WTC11 (cell line): ENCODE measurements around the gene SYCN.

Experiments
- EMX1 ChIP-seq: fragments of 250-450 bp; sonication (Bioruptor Pico); IDR thresholded peaks from 2 replicates; pipeline ENCODE4 v1.8.0; 2021; ENCODE audit warnings: mild to moderate bottlenecking
- IRF2 ChIP-seq: sonication (generic); formaldehyde crosslinking; IDR thresholded peaks from 2 replicates; pipeline ENCODE4 v1.8.0; 2022; ENCODE audit warnings: low read depth, missing genetic modification reagents, borderline replicate concordance
- TEAD4 ChIP-seq: sonication (generic); formaldehyde crosslinking; IDR thresholded peaks from 2 replicates; pipeline ENCODE4 v1.8.0; 2022; ENCODE audit warnings: mild to moderate bottlenecking, missing genetic modification reagents
- ZNF423 ChIP-seq: fragments of 250-450 bp; sonication (Bioruptor Pico); IDR thresholded peaks from 2 replicates; pipeline ENCODE4 v2.1.2; 2022; ENCODE audit warnings: mild to moderate bottlenecking, moderate library complexity
- TF ChIP-seq, protein P1 (sequence below): sonication (generic); formaldehyde crosslinking; IDR thresholded peaks from 2 replicates; pipeline ENCODE4 v1.8.0; 2022; ENCODE audit warnings: mild to moderate bottlenecking, missing genetic modification reagents
- TF ChIP-seq, protein P2 (sequence below): sonication (generic); formaldehyde crosslinking; IDR thresholded peaks from 2 replicates; pipeline ENCODE4 v1.8.1; 2023; ENCODE audit warnings: mild to moderate bottlenecking, missing genetic modification reagents
- TF ChIP-seq, protein P3 (sequence below): fragments of 200-600 bp; IDR thresholded peaks from 2 replicates; pipeline ENCODE4 v1.8.0; 2022; ENCODE audit warnings: antibody characterized with exemption
- TF ChIP-seq, protein P4 (sequence below): fragments of 250-450 bp; sonication (Bioruptor Pico); conservative IDR thresholded peaks from 2 replicates; pipeline ENCODE4 v1.9.0; 2021; ENCODE audit warnings: mild to moderate bottlenecking

DNA sequence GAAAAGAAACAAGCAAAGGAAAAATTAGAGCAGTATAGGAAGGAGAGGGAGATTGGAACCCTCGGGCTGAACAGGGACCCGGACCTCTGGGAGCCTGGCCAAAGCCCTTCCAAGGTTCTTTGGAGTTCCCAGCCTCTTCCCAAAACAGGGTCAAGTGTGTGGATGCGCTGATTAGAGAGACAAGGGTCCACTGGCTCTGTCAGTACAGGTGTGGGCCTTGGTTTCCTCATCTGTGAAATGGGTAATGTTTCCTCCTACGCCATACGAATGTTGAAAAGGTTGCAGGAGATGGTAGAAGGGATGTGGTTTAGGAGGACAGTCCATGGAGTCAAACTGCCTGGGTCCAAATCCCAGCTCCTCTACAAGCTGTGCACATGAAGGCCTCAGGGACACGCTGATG is 2.1 kb upstream of the SYCN start:
- TF ChIP-seq, protein P1, sequence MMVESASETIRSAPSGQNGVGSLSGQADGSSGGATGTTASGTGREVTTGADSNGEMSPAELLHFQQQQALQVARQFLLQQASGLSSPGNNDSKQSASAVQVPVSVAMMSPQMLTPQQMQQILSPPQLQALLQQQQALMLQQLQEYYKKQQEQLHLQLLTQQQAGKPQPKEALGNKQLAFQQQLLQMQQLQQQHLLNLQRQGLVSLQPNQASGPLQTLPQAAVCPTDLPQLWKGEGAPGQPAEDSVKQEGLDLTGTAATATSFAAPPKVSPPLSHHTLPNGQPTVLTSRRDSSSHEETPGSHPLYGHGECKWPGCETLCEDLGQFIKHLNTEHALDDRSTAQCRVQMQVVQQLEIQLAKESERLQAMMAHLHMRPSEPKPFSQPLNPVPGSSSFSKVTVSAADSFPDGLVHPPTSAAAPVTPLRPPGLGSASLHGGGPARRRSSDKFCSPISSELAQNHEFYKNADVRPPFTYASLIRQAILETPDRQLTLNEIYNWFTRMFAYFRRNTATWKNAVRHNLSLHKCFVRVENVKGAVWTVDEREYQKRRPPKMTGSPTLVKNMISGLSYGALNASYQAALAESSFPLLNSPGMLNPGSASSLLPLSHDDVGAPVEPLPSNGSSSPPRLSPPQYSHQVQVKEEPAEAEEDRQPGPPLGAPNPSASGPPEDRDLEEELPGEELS (CRISPR knock-in tag) = no peak
- TF ChIP-seq, protein P2, sequence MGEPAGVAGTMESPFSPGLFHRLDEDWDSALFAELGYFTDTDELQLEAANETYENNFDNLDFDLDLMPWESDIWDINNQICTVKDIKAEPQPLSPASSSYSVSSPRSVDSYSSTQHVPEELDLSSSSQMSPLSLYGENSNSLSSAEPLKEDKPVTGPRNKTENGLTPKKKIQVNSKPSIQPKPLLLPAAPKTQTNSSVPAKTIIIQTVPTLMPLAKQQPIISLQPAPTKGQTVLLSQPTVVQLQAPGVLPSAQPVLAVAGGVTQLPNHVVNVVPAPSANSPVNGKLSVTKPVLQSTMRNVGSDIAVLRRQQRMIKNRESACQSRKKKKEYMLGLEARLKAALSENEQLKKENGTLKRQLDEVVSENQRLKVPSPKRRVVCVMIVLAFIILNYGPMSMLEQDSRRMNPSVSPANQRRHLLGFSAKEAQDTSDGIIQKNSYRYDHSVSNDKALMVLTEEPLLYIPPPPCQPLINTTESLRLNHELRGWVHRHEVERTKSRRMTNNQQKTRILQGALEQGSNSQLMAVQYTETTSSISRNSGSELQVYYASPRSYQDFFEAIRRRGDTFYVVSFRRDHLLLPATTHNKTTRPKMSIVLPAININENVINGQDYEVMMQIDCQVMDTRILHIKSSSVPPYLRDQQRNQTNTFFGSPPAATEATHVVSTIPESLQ (CRISPR knock-in tag) = no peak
- TF ChIP-seq, protein P3, sequence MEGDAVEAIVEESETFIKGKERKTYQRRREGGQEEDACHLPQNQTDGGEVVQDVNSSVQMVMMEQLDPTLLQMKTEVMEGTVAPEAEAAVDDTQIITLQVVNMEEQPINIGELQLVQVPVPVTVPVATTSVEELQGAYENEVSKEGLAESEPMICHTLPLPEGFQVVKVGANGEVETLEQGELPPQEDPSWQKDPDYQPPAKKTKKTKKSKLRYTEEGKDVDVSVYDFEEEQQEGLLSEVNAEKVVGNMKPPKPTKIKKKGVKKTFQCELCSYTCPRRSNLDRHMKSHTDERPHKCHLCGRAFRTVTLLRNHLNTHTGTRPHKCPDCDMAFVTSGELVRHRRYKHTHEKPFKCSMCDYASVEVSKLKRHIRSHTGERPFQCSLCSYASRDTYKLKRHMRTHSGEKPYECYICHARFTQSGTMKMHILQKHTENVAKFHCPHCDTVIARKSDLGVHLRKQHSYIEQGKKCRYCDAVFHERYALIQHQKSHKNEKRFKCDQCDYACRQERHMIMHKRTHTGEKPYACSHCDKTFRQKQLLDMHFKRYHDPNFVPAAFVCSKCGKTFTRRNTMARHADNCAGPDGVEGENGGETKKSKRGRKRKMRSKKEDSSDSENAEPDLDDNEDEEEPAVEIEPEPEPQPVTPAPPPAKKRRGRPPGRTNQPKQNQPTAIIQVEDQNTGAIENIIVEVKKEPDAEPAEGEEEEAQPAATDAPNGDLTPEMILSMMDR = no peak
- TF ChIP-seq TEAD4 (no peak), IRF2 (CRISPR knock-in tag) (no peak), EMX1 (CRISPR knock-in tag) (no peak), ZNF423 (CRISPR knock-in tag) (no peak)
- TF ChIP-seq, protein P4, sequence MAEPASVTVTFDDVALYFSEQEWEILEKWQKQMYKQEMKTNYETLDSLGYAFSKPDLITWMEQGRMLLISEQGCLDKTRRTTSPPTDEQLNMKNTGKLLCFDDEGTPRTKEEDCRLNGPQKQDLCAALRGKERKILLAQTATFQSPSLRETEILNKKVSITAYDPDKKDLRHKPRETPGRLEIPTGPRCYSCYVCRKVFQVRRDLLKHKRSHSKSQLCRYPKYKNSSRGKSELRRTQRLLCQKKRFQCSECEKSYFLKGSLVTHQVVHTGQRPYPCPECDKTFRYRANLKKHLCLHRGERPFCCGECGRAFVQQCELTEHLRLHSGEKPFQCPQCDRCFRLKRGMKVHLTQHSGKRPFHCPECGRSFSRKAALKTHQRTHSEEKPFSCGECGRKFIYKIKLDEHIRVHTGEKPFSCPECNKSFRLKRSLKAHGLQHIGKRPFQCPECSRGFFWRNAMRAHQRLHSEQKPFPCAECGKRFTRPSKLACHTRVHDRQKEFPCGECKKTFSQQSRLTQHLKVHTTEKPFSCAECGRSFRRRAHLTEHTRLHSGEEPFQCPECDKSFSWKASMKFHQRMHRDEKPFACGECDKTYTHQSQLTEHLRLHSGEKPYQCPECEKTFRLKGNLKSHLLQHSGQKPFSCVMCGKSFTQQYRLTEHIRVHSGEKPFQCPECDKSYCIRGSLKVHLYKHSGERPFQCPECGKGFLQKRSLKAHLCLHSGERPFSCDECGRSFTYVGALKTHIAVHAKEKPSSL (CRISPR knock-in tag) = no peak
